A673 (cell line): Measurements from ENCODE around the gene GOLPH3L.

Experiments used
- EZH2 ChIP-seq: fragments of 200-600 bp; sonication (generic); IDR thresholded peaks from 2 replicates; pipeline ENCODE4 v1.6.1; 2017; ENCODE audit warnings: borderline replicate concordance, low read depth, mild to moderate bottlenecking, mixed read lengths, antibody characterized with exemption, low read length; ENCODE audit not compliant: poor library complexity, severe bottlenecking
- TF ChIP-seq, protein P1 (sequence below): fragments of 300-800, 200-600 bp; sonication (generic); conservative IDR thresholded peaks from 2 replicates; pipeline ENCODE4 v1.5.1; 2017; ENCODE audit warnings: low read depth, mild to moderate bottlenecking, antibody characterized with exemption, low read length, moderate library complexity, mixed read lengths

DNA sequence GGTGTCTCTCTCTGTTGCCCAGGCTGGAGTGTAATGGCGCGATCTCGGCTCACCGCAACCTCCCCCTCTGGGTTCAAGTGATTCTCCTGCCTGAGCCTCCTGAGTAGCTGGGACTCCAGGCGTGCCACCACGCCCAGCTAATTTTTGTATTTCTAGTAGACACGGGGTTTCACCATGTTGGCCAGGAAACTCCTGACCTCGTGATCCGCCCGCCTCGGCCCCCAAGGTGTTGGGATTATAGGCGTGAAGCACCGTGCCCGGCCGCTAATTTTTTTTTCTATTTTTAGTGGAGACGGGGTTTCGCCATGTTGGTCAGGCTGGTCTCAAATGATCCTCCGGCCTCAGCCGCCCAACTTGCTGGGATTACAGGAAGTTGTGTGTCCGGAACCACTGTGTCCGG is 23.1 kb upstream of the GOLPH3L start:
- TF ChIP-seq, protein P1, sequence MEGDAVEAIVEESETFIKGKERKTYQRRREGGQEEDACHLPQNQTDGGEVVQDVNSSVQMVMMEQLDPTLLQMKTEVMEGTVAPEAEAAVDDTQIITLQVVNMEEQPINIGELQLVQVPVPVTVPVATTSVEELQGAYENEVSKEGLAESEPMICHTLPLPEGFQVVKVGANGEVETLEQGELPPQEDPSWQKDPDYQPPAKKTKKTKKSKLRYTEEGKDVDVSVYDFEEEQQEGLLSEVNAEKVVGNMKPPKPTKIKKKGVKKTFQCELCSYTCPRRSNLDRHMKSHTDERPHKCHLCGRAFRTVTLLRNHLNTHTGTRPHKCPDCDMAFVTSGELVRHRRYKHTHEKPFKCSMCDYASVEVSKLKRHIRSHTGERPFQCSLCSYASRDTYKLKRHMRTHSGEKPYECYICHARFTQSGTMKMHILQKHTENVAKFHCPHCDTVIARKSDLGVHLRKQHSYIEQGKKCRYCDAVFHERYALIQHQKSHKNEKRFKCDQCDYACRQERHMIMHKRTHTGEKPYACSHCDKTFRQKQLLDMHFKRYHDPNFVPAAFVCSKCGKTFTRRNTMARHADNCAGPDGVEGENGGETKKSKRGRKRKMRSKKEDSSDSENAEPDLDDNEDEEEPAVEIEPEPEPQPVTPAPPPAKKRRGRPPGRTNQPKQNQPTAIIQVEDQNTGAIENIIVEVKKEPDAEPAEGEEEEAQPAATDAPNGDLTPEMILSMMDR = no peak
- TF ChIP-seq EZH2 = no peak
